IPS-20b (cell line): ENCODE results near the gene CACFD1.

Source experiments
- H3K27ac ChIP-seq: one replicate; pipeline ENCODE4 v1.5.1; 2013; ENCODE audit warnings: low read length
- H3K27me3 ChIP-seq: 2 replicates; pipeline ENCODE4 v1.6.1; 2013; ENCODE audit warnings: mild to moderate bottlenecking, low read length, inconsistent platforms; ENCODE audit not compliant: insufficient read depth
- H3K36me3 ChIP-seq: 2 replicates; pipeline ENCODE4 v1.6.1; 2013; ENCODE audit warnings: low read depth, mild to moderate bottlenecking, inconsistent platforms, low read length, moderate library complexity; ENCODE audit not compliant: insufficient read depth
- H3K4me1 ChIP-seq: 2 replicates; pipeline ENCODE4 v1.6.1; 2013; ENCODE audit warnings: mild to moderate bottlenecking, control low read depth, inconsistent platforms, low read length, moderate library complexity; ENCODE audit not compliant: insufficient read depth
- H3K4me3 ChIP-seq: 2 replicates; pipeline ENCODE4 v1.5.1; 2013; ENCODE audit warnings: mild to moderate bottlenecking, low read length, inconsistent platforms
- H3K9ac ChIP-seq: 2 replicates; pipeline ENCODE4 v1.6.1; 2013; ENCODE audit warnings: low read depth, mild to moderate bottlenecking, inconsistent platforms, low read length, moderate library complexity
- H3K9me3 ChIP-seq: 2 replicates; pipeline ENCODE4 v1.6.1; 2013; ENCODE audit warnings: mild to moderate bottlenecking, low read depth, low read length, inconsistent platforms; ENCODE audit not compliant: insufficient read depth

The CACFD1 gene

GRCh38 chr9:133457233-133457632 lies 2.5 kb upstream of the CACFD1 start:
- Histone ChIP-seq H3K4me1 (peaks cover 7% of the 10 kb centered on the region), H3K36me3 (no peaks in the 10 kb centered on the region), H3K27ac (no peak overlapping the region), H3K27me3 (peaks cover 4% of the 10 kb centered on the region; the same call in 1 of the 2 replicates), H3K9me3 (no peaks in the 10 kb centered on the region), H3K4me3 (no peak overlapping the region), H3K9ac (no peak overlapping the region)

GRCh38 chr9:133457748-133458147 lies 2.0 kb upstream of the CACFD1 start:
- H3K9ac ChIP-seq = no peak overlapping the region
- H3K4me1 ChIP-seq = peaks cover 7% of the 10 kb centered on the region

GRCh38 chr9:133458643-133459312 lies 1.0 kb upstream of the CACFD1 start:
- Histone ChIP-seq H3K4me3 (peak overlapping the region; percentile 83), H3K36me3 (no peaks in the 10 kb centered on the region), H3K9me3 (no peaks in the 10 kb centered on the region), H3K4me1 (peaks cover 7% of the 10 kb centered on the region), H3K27me3 (peaks cover 4% of the 10 kb centered on the region; the same call in 1 of the 2 replicates), H3K9ac (peak overlapping the region; percentile 40; the same call in 1 of the 2 replicates), H3K27ac (no peak overlapping the region)

More at GRCh38 chr9:133457748-133458147, 2.0 kb upstream of the CACFD1 start:
- H3K27me3 ChIP-seq = peaks cover 4% of the 10 kb centered on the region; the same call in 1 of the 2 replicates
- no peak overlapping the region for H3K27ac ChIP-seq
- H3K36me3 ChIP-seq = no peaks in the 10 kb centered on the region
- no peak overlapping the region for H3K4me3 ChIP-seq
- no peaks in the 10 kb centered on the region for H3K9me3 ChIP-seq

GRCh38 chr9:133460405-133461175 lies 812 bp downstream of the CACFD1 start:
- Histone ChIP-seq H3K27me3 (peaks cover 4% of the 10 kb centered on the region; the same call in 1 of the 2 replicates), H3K9me3 (no peaks in the 10 kb centered on the region), H3K27ac (peak overlapping the region; percentile 65), H3K4me3 (peak overlapping the region; percentile 83), H3K4me1 (peaks cover 7% of the 10 kb centered on the region), H3K36me3 (peaks cover 4% of the 10 kb centered on the region), H3K9ac (peak overlapping the region; percentile 84; the same call in 1 of the 2 replicates)

GRCh38 chr9:133461975-133462374 lies 2.2 kb downstream of the CACFD1 start:
- Histone ChIP-seq H3K4me1 (peaks cover 7% of the 10 kb centered on the region), H3K4me3 (no peak overlapping the region), H3K9ac (no peak overlapping the region), H3K9me3 (no peaks in the 10 kb centered on the region), H3K27ac (no peak overlapping the region), H3K36me3 (peaks cover 9% of the 10 kb centered on the region), H3K27me3 (peaks cover 4% of the 10 kb centered on the region; the same call in 1 of the 2 replicates)

- no peak overlapping the region for H3K9ac ChIP-seq
These were observed 3.6 kb downstream of the CACFD1 start for GRCh38 chr9:133463234-133463863.

GRCh38 chr9:133463864-133464615 lies 4.3 kb downstream of the CACFD1 start:
- no peak overlapping the region for H3K9ac ChIP-seq
- H3K36me3 ChIP-seq = peaks cover 9% of the 10 kb centered on the region
- H3K27me3 ChIP-seq = no peaks in the 10 kb centered on the region
- no peak overlapping the region for H3K27ac ChIP-seq
- peaks cover 7% of the 10 kb centered on the region for H3K4me1 ChIP-seq
- H3K4me3 ChIP-seq = no peak overlapping the region
- no peaks in the 10 kb centered on the region for H3K9me3 ChIP-seq

More at GRCh38 chr9:133463234-133463863, 3.6 kb downstream of the CACFD1 start:
- peaks cover 4% of the 10 kb centered on the region; the same call in 1 of the 2 replicates for H3K27me3 ChIP-seq
- no peak overlapping the region for H3K27ac ChIP-seq
- H3K4me1 ChIP-seq = peaks cover 7% of the 10 kb centered on the region
- H3K4me3 ChIP-seq = no peak overlapping the region
- no peaks in the 10 kb centered on the region for H3K9me3 ChIP-seq
- peaks cover 9% of the 10 kb centered on the region for H3K36me3 ChIP-seq

- H3K27ac ChIP-seq = no peak overlapping the region
- H3K36me3 ChIP-seq = peaks cover 9% of the 10 kb centered on the region
- no peak overlapping the region for H3K9ac ChIP-seq
- no peaks in the 10 kb centered on the region for H3K27me3 ChIP-seq
- no peak overlapping the region for H3K4me3 ChIP-seq
- H3K9me3 ChIP-seq = no peaks in the 10 kb centered on the region
- peaks cover 7% of the 10 kb centered on the region for H3K4me1 ChIP-seq
These were observed 4.9 kb downstream of the CACFD1 start for GRCh38 chr9:133464638-133465037.

GRCh38 chr9:133465984-133466383 lies 6.2 kb downstream of the CACFD1 start:
- Histone ChIP-seq H3K4me3 (no peak overlapping the region), H3K4me1 (peaks cover 3% of the 10 kb centered on the region), H3K9me3 (no peaks in the 10 kb centered on the region), H3K27me3 (no peaks in the 10 kb centered on the region), H3K36me3 (peaks cover 9% of the 10 kb centered on the region), H3K27ac (no peak overlapping the region), H3K9ac (no peak overlapping the region)

- no peak overlapping the region for H3K27ac ChIP-seq
- no peaks in the 10 kb centered on the region for H3K27me3 ChIP-seq
- H3K9me3 ChIP-seq = no peaks in the 10 kb centered on the region
- no peak overlapping the region for H3K4me3 ChIP-seq
- no peaks in the 10 kb centered on the region for H3K4me1 ChIP-seq
- H3K36me3 ChIP-seq = peaks cover 9% of the 10 kb centered on the region
- H3K9ac ChIP-seq = no peak overlapping the region
These were observed 7.3 kb downstream of the CACFD1 start for GRCh38 chr9:133467101-133467500.

GRCh38 chr9:133468374-133468773 lies 8.6 kb downstream of the CACFD1 start:
- Histone ChIP-seq H3K4me1 (no peaks in the 10 kb centered on the region), H3K27me3 (no peaks in the 10 kb centered on the region), H3K27ac (no peak overlapping the region), H3K9ac (no peak overlapping the region), H3K36me3 (peaks cover 9% of the 10 kb centered on the region), H3K9me3 (no peaks in the 10 kb centered on the region), H3K4me3 (no peak overlapping the region)
